GM23248 (cell line): ENCODE data around the gene SIDT1. TPM values are rescaled to one million over a fixed set of nuclear protein-coding genes. Genes with fewer than 3 reads are reported as not detected.

Experiments used
- DNase-seq: peaks from one replicate; pipeline ENCODE4 v3.0.0-alpha.2; 2015
- H2AFZ ChIP-seq: fragments of 200-600 bp; sonication (generic); 2 replicates; pipeline ENCODE4 v1.6.1; 2016; ENCODE audit warnings: antibody characterized with exemption
- H3F3A ChIP-seq: fragments of 200-600 bp; sonication (generic); 2 replicates; pipeline ENCODE4 v1.6.1; 2016; ENCODE audit warnings: mild to moderate bottlenecking, antibody characterized with exemption, mixed run types; ENCODE audit not compliant: insufficient read depth
- H3K27ac ChIP-seq: fragments of 200-600 bp; sonication (generic); 2 replicates; pipeline ENCODE4 v1.5.1; 2016; ENCODE audit warnings: mild to moderate bottlenecking
- H3K27me3 ChIP-seq: fragments of 200-600 bp; sonication (generic); replicated peaks from 2 replicates; pipeline ENCODE4 v1.6.1; 2016; ENCODE audit warnings: mild to moderate bottlenecking; ENCODE audit not compliant: insufficient read depth
- H3K36me3 ChIP-seq: fragments of 200-600 bp; sonication (generic); 2 replicates; pipeline ENCODE4 v1.6.1; 2016; ENCODE audit warnings: low read depth, mild to moderate bottlenecking
- H3K4me1 ChIP-seq: fragments of 200-600 bp; sonication (generic); 2 replicates; pipeline ENCODE4 v1.6.1; 2016; ENCODE audit warnings: mild to moderate bottlenecking; ENCODE audit not compliant: insufficient read depth
- H3K4me2 ChIP-seq: fragments of 200-600 bp; sonication (generic); one replicate; pipeline ENCODE4 v1.6.1; 2016; ENCODE audit warnings: mild to moderate bottlenecking; ENCODE audit not compliant: unreplicated experiment
- H3K4me3 ChIP-seq: fragments of 200-600 bp; sonication (generic); 2 replicates; pipeline ENCODE4 v1.5.1; 2016; ENCODE audit warnings: mild to moderate bottlenecking
- H3K79me2 ChIP-seq: fragments of 200-600 bp; sonication (generic); 2 replicates; pipeline ENCODE4 v1.6.1; 2016; ENCODE audit warnings: mild to moderate bottlenecking; ENCODE audit not compliant: insufficient read depth
- H3K9ac ChIP-seq: fragments of 200-600 bp; sonication (generic); 2 replicates; pipeline ENCODE4 v1.6.1; 2016; ENCODE audit warnings: mild to moderate bottlenecking
- H3K9me2 ChIP-seq: fragments of 200-600 bp; sonication (generic); 2 replicates; pipeline ENCODE4 v1.6.1; 2016; ENCODE audit warnings: mixed run types, mild to moderate bottlenecking, moderate library complexity; ENCODE audit not compliant: insufficient read depth
- H3K9me3 ChIP-seq: fragments of 200-600 bp; sonication (generic); one replicate; pipeline ENCODE4 v1.6.1; 2017; ENCODE audit warnings: low read depth
- H4K20me1 ChIP-seq: fragments of 200-600 bp; sonication (generic); 2 replicates; pipeline ENCODE4 v1.6.0; 2016; ENCODE audit not compliant: insufficient read depth
- EZH2 ChIP-seq: fragments of 200-600 bp; sonication (generic); IDR thresholded peaks from 2 replicates; pipeline ENCODE4 v1.6.1; 2018; ENCODE audit warnings: antibody characterized with exemption, mild to moderate bottlenecking; ENCODE audit not compliant: insufficient read depth, poor library complexity, severe bottlenecking
- EZH2phosphoT487 ChIP-seq: fragments of 200-600 bp; sonication (generic); IDR thresholded peaks from 2 replicates; pipeline ENCODE4 v1.6.1; 2018; ENCODE audit warnings: antibody characterized with exemption, moderate library complexity, mild to moderate bottlenecking, low read depth; ENCODE audit not compliant: insufficient read depth
- WGBS, 2 experiments: methylation state at CpG; one replicate each; pipeline ENCODE4 v1.1.6; 2015 to 2017; ENCODE audit warnings: low lambda C conversion rate in 2 of 2, low coverage in 1 of 2; ENCODE audit errors: missing lambda C conversion rate in 2 of 2; 5-methylcytosine and 5-hydroxymethylcytosine counted together
- in situ Hi-C: fragments of 300-500 bp; cut with MboI; formaldehyde crosslinking; loops from 2 replicates; pipeline ENCODE4 v1.15.0; 2020
- polyA plus RNA-seq: library from polyadenylated mRNA; unstranded; fragments of >200 nt; fragmentation: Nextera tagmentation; extraction: Ambion mirVana; gene quantifications from 2 replicates; pipeline ENCODE4 v1.2.1, GENCODE V29; 2016
- total RNA-seq: library from RNA; depleted of rRNA; stranded (reverse); fragments of >200 nt; shearing (Covaris generic); gene quantifications from 2 replicates; pipeline ENCODE4 v1.2.3, GENCODE V29; 2014

SIDT1 gene
- total and polyA plus RNA-seq, 2 experiments from 2014 or later, result not detected

- Histone ChIP-seq H3F3A (no peaks in the 10 kb centered on the region), H3K27ac (no peak overlapping the region), H3K27me3 (peaks cover 5% of the 10 kb centered on the region), H4K20me1 (no peaks in the 10 kb centered on the region), H3K9me3 (no peaks in the 10 kb centered on the region), H3K4me2 (no peak overlapping the region), H3K4me3 (no peak overlapping the region), H3K79me2 (no peaks in the 10 kb centered on the region), H3K4me1 (no peaks in the 10 kb centered on the region), H3K9ac (no peak overlapping the region), H2AFZ (no peak overlapping the region), H3K36me3 (no peaks in the 10 kb centered on the region), H3K9me2 (no peaks in the 10 kb centered on the region)
- in situ Hi-C loops, result no loop called here
- WGBS, 2 experiments, result 85 to 90% methylated on average over 1 of the region's 1 CpG
- DNase-seq, result no peak
- TF ChIP-seq EZH2 (no peak), EZH2phosphoT487 (no peak)
These were observed 13.2 kb downstream of the SIDT1 start for GRCh38 chr3:113545594-113545993.

- no peaks in the 10 kb centered on the region for H3K36me3 ChIP-seq
- in situ Hi-C loops, result no loop called here
- no peak overlapping the region for H2AFZ ChIP-seq
These were observed 14.1 kb downstream of the SIDT1 start for GRCh38 chr3:113546414-113546893.

GRCh38 chr3:113548501-113548900 is 16.1 kb downstream of the SIDT1 start:
- no peaks in the 10 kb centered on the region for H3F3A ChIP-seq
- no peaks in the 10 kb centered on the region for H4K20me1 ChIP-seq
- no peaks in the 10 kb centered on the region for H3K79me2 ChIP-seq
- H3K4me1 ChIP-seq, result no peaks in the 10 kb centered on the region
- no peak overlapping the region for H3K4me3 ChIP-seq
- no peak overlapping the region for H2AFZ ChIP-seq
- H3K4me2 ChIP-seq, result no peak overlapping the region
- no peak for TF ChIP-seq EZH2
- TF ChIP-seq EZH2phosphoT487, result no peak
- no peak for DNase-seq
- H3K36me3 ChIP-seq, result no peaks in the 10 kb centered on the region
- no peaks in the 10 kb centered on the region for H3K9me2 ChIP-seq
- H3K27ac ChIP-seq, result no peak overlapping the region
- peaks cover 5% of the 10 kb centered on the region for H3K27me3 ChIP-seq
- WGBS, 2 experiments, result 89 to 95% methylated on average over 2 of the region's 2 CpGs
- H3K9ac ChIP-seq, result no peak overlapping the region
- H3K9me3 ChIP-seq, result no peaks in the 10 kb centered on the region
- in situ Hi-C loops, result no loop called here

More at GRCh38 chr3:113546414-113546893, 14.1 kb downstream of the SIDT1 start:
- H3K27me3 ChIP-seq, result peaks cover 5% of the 10 kb centered on the region
- no peak overlapping the region for H3K4me3 ChIP-seq
- no peaks in the 10 kb centered on the region for H4K20me1 ChIP-seq
- H3K79me2 ChIP-seq, result no peaks in the 10 kb centered on the region
- TF ChIP-seq EZH2 (no peak), EZH2phosphoT487 (no peak)
- H3K4me1 ChIP-seq, result no peaks in the 10 kb centered on the region
- H3K27ac ChIP-seq, result no peak overlapping the region
- no peak for DNase-seq
- no peaks in the 10 kb centered on the region for H3K9me2 ChIP-seq
- 17 to 22% methylated on average over 3 of the region's 3 CpGs for WGBS, 2 experiments
- H3K4me2 ChIP-seq, result no peak overlapping the region
- H3K9ac ChIP-seq, result no peak overlapping the region
- no peaks in the 10 kb centered on the region for H3K9me3 ChIP-seq
- no peaks in the 10 kb centered on the region for H3F3A ChIP-seq

DNA sequence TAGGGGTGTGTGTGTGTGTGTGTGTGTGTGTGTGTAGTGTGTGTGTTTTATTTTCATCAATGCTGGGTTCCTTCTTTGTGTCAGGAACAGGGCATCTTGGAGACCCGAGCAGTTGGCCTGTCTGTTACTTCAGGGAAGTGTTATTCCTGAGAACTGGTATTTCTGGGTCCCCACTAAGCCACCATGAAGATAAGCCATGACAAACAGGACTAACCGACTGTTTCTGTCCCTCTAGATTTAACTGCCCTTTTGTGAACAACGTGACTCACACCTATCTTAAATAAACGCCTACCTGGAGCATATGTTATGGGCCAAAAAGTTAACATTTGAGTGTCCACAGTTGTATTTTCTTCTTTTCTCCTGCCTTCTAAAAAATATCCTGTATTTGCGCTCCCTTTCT is 19.5 kb downstream of the SIDT1 start:
- no peaks in the 10 kb centered on the region for H4K20me1 ChIP-seq
- in situ Hi-C loops, result no loop called here
- no peak for DNase-seq
- H3K4me1 ChIP-seq, result no peaks in the 10 kb centered on the region
- no peaks in the 10 kb centered on the region for H3K79me2 ChIP-seq
- H3K36me3 ChIP-seq, result no peaks in the 10 kb centered on the region
- no peaks in the 10 kb centered on the region for H3K9me3 ChIP-seq
- H3K4me2 ChIP-seq, result no peak overlapping the region
- no peak overlapping the region for H3K9ac ChIP-seq
- H3F3A ChIP-seq, result no peaks in the 10 kb centered on the region
- H3K27ac ChIP-seq, result no peak overlapping the region
- H3K27me3 ChIP-seq, result peaks cover 2% of the 10 kb centered on the region
- H3K4me3 ChIP-seq, result no peak overlapping the region
- H2AFZ ChIP-seq, result no peak overlapping the region
- 51 to 55% methylated on average over 5 of the region's 5 CpGs for WGBS, 2 experiments
- H3K9me2 ChIP-seq, result no peaks in the 10 kb centered on the region
- no peak for TF ChIP-seq EZH2phosphoT487
- no peak for TF ChIP-seq EZH2

DNA sequence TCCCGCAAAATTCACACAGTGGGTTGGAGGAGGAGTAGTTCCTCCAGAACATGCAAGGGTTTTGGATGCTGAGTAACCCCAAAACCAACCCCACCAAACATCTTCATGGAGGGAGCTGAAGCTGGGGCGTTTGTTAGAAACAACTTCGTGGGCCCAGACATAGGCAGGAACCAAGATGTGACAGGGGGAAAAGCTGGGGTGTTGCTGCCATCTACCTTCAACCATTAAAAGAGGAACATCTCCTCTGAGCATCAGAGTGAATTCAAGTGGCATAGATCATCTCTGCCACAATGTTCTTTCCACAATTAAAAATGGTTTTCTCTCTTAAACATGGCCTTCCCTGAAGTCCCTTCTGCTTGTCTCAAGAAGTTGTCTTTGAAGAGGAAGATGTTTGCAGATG is 20.5 kb downstream of the SIDT1 start:
- WGBS, 2 experiments, result 37 to 45% methylated on average over 3 of the region's 3 CpGs
- H2AFZ ChIP-seq, result no peak overlapping the region
- peaks cover 9% of the 10 kb centered on the region; the same call in 1 of the 2 replicates for H3K4me1 ChIP-seq
- TF ChIP-seq EZH2, result no peak
- no peak for TF ChIP-seq EZH2phosphoT487
- H3K9ac ChIP-seq, result no peak overlapping the region
- no peaks in the 10 kb centered on the region for H3K9me2 ChIP-seq
- in situ Hi-C loops, result no loop called here
- H3K9me3 ChIP-seq, result no peaks in the 10 kb centered on the region
- H3K79me2 ChIP-seq, result no peaks in the 10 kb centered on the region
- H3K4me2 ChIP-seq, result no peak overlapping the region
- no peak for DNase-seq
- no peaks in the 10 kb centered on the region for H4K20me1 ChIP-seq
- H3F3A ChIP-seq, result no peaks in the 10 kb centered on the region
- no peaks in the 10 kb centered on the region for H3K36me3 ChIP-seq
- no peak overlapping the region for H3K4me3 ChIP-seq
- no peak overlapping the region for H3K27ac ChIP-seq
- no peaks in the 10 kb centered on the region; the same call in none of the 2 replicates for H3K27me3 ChIP-seq
